AG04449 (cell line): Measurements from ENCODE around the gene RAVER1.
"Not testable (repeated sequence)": the region's sequence is repeated elsewhere in the genome, so short reads cannot be mapped to it uniquely, and the experiment has no call there.

Experiments
- CTCF ChIA-PET: fragments of 350-600 bp; formaldehyde crosslinking; extraction: SDS; loops from one replicate; lab custom pipeline; 2021; ENCODE audit warnings: antibody characterized with exemption; lab: Yijun Ruan, JAX
- POLR2A ChIA-PET: fragments of 400-600, 350-600 bp; formaldehyde crosslinking; extraction: SDS; loops from one replicate; lab custom pipeline; 2020; ENCODE audit warnings: antibody characterized with exemption, inconsistent platforms; lab: Yijun Ruan, JAX
- DNase-seq: peaks from one replicate; pipeline ENCODE4 v3.0.0-alpha.2; 2010; ENCODE audit warnings: low read depth, low spot score
- H3K4me3 ChIP-seq: 2 replicates; pipeline ENCODE4 v1.5.1; 2011; ENCODE audit warnings: low read depth, mild to moderate bottlenecking, control low read depth, low read length
- TF ChIP-seq, protein P1 (sequence below): IDR thresholded peaks from one replicate; pipeline ENCODE4 v1.5.1; 2011; ENCODE audit warnings: mild to moderate bottlenecking, moderate library complexity, low read length, control low read depth, inconsistent platforms; ENCODE audit not compliant: insufficient read depth; ENCODE audit errors: missing control alignments

The RAVER1 gene, protein sequence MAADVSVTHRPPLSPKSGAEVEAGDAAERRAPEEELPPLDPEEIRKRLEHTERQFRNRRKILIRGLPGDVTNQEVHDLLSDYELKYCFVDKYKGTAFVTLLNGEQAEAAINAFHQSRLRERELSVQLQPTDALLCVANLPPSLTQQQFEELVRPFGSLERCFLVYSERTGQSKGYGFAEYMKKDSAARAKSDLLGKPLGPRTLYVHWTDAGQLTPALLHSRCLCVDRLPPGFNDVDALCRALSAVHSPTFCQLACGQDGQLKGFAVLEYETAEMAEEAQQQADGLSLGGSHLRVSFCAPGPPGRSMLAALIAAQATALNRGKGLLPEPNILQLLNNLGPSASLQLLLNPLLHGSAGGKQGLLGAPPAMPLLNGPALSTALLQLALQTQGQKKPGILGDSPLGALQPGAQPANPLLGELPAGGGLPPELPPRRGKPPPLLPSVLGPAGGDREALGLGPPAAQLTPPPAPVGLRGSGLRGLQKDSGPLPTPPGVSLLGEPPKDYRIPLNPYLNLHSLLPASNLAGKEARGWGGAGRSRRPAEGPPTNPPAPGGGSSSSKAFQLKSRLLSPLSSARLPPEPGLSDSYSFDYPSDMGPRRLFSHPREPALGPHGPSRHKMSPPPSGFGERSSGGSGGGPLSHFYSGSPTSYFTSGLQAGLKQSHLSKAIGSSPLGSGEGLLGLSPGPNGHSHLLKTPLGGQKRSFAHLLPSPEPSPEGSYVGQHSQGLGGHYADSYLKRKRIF

DNA sequence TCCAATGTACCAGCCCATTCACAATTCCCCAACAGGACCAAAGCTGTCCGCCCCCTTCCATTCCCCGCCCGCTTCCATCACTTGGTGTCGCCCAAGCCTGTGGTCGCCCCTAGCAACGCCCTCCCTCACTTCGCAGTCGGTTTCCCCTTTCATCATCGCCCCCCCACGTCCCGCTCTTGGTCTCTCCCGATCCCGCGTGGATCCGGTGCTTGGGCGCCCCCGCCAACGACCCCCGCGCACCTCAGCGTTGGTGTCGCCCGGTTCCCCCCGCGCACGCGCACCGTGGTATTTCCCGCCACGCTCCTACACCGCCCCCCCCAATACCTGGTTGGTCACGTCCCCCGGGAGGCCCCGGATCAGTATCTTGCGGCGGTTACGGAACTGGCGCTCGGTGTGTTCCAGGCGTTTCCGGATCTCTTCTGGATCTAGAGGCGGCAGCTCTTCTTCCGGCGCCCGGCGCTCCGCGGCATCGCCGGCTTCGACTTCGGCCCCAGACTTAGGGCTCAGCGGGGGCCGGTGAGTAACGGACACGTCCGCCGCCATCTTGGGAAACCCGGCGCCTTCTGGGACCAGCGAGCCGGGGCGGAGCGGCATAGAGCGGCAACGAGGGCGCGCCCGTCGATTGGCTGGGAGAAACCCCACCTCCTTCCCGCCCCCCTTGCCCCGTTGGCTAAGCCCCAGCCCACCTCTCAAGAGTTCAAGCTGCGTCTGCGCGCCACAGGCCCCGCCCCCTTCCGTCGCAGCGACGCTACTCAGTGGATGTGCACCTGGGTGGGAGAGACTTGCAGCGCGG lies at the start of gene RAVER1:
Gene RAVER1, minus strand, starts transcription at position 565 of the 793 bp plus-strand sequence. Its CDS starts 22 bp downstream, at position 543.
- ChIA-PET POLR2A (interaction anchor here (0.6 to 2.3 kb wide), 8 partner anchors 8 to 91 kb away, joined by 3 to 10 read pairs (median 4); partner anchors contain the start of genes ICAM1 and ICAM5), CTCF (interaction anchor here (0.6 to 4.4 kb wide), 9 partner anchors 18 to 237 kb away, joined by 3 to 24 read pairs (median 5); partner anchors contain the start of gene ICAM1)
- peak; percentile 67 for DNase-seq
- TF ChIP-seq, protein P1, sequence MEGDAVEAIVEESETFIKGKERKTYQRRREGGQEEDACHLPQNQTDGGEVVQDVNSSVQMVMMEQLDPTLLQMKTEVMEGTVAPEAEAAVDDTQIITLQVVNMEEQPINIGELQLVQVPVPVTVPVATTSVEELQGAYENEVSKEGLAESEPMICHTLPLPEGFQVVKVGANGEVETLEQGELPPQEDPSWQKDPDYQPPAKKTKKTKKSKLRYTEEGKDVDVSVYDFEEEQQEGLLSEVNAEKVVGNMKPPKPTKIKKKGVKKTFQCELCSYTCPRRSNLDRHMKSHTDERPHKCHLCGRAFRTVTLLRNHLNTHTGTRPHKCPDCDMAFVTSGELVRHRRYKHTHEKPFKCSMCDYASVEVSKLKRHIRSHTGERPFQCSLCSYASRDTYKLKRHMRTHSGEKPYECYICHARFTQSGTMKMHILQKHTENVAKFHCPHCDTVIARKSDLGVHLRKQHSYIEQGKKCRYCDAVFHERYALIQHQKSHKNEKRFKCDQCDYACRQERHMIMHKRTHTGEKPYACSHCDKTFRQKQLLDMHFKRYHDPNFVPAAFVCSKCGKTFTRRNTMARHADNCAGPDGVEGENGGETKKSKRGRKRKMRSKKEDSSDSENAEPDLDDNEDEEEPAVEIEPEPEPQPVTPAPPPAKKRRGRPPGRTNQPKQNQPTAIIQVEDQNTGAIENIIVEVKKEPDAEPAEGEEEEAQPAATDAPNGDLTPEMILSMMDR: no peak
- peak within 1 kb of the TSS; percentile 87 for H3K4me3 ChIP-seq

DNA sequence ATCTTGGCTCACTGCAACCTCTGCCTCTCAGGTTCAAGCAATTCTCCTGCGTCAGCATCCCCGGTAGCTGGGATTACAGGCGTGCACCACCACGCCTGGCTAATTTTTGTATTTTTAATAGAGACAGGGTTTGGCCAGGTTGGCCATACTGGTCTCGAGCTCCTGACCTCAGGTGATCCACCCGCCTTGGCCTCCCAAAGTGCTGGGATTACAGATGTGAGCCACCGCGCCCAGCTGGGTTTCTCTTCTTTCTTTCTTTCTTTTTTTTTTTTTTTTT lies 49.8 kb upstream of the RAVER1 start:
- ChIA-PET CTCF (interaction anchor here (6.6 to 41.8 kb wide), 2 partner anchors 9 to 120 kb away, joined by 44 to 1180 read pairs; partner anchors contain the start of gene ICAM1), POLR2A (interaction anchor here (0.9 kb wide), 1 partner anchor 114 kb away, joined by 3 read pairs; no protein-coding TSS in a partner anchor)
- not testable (repeated sequence) for H3K4me3 ChIP-seq, DNase-seq

DNA sequence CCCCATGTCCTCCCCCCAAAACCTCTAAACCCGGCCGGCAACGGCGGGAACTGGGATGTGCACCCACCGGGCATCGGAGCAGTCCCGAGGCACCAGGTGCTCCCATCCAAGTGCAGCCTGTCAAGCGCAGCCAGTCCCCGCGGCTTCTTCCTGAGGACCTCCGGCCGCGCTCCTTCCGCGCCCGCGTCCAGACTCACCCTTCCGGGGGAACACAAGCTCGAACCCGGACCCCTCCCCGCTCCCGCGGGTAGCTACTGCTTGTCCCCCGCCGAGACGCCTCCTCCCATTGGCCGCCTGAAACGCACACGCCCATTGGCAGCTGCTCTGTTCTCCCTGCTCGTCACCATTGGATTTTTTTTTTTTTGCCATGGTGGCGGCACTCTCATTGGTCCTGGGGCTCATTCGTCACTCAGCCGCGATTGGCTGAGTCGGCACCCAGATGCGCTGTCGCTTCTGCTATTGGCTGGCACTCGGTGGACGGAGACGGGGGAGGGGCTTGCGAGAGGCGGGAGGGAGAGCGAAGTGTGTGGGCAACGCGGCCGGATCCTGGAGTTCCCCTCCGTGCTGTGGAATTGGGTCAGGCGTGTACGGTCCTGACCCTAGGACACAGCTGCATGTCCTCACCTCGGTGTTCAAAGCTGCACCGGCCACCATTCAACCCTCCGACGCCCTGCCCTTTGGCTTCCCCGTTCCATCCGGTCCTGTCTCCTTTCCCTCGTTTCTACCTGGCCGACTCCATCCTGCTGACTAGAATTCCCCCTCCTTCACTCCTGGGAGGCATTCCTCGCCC lies 47.2 kb upstream of the RAVER1 start, which contains the start of gene TYK2:
Gene TYK2, minus strand, starts transcription at position 260 of the 790 bp plus-strand sequence. CDS start 2,166 bp downstream, outside the sequence.
- CTCF ChIA-PET: interaction anchor here (0.8 to 41.8 kb wide), 7 partner anchors 8 to 284 kb away, joined by 3 to 1180 read pairs (median 4); partner anchors contain the start of gene ICAM1
- peak within 1 kb of the TSS; percentile 96 for H3K4me3 ChIP-seq
- DNase-seq: peak; percentile 82
- TF ChIP-seq, protein P1: no peak
- POLR2A ChIA-PET: interaction anchor here (0.6 to 1.9 kb wide), 10 partner anchors 8 to 214 kb away, joined by 3 to 11 read pairs (median 3); partner anchors contain the start of genes ICAM1 and MRPL4

DNA sequence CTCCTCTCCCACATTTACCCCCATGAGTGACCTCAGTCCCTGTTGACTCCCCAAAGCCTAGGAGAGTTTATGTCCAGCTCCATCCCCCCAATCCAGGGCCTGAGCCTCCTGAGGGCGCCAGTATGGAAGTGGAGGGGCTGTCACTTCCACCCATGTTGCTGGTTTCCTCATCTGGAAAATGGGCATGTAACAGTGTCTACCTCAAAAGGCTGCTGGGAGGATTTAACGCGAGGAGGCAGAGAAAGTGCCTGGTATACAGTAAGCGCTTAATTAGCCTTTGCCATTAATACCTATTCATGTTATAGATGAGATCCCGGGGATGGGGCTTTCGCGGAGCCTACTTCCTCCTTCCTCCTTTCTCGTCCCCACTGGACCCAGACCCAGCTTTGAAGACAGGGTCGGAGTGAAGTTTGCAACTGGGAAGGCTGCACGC lies 46.6 kb upstream of the RAVER1 start:
- ChIA-PET POLR2A (interaction anchor here (0.8 to 1.9 kb wide), 7 partner anchors 8 to 109 kb away, joined by 3 to 11 read pairs (median 3); partner anchors contain the start of gene ICAM1), CTCF (interaction anchor here (1.3 to 41.8 kb wide), 7 partner anchors 9 to 284 kb away, joined by 3 to 1180 read pairs (median 4); partner anchors contain the start of gene ICAM1)
- TF ChIP-seq, protein P1: no peak
- no peak for DNase-seq
- H3K4me3 ChIP-seq: peak overlapping the region; percentile 96

DNA sequence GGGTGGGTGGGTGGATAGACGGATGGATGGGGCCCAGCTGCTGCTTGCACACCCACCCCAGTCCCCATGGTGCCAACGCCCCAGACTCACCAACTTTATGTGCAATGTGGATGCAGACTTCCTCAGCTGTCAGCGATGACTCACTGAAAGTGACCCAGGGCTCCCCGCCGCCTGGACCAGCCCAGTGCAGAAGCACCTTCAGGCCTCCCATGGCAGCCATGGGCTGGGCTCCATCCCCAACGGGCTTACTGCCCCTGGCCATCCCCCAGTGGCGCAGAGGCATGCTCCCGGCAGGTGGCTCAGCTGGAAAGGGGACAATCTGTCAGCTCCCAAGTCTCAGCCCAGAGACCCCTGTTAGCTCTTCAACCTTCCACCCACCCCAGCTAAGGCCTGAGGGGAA lies 44.8 kb upstream of the RAVER1 start:
- ChIA-PET CTCF (interaction anchor here (3.4 to 41.8 kb wide), 3 partner anchors 11 to 115 kb away, joined by 26 to 1180 read pairs (median 44); partner anchors contain the start of gene ICAM1), POLR2A (no interaction called here)
- no peak overlapping the region for H3K4me3 ChIP-seq
- DNase-seq: no peak
- TF ChIP-seq, protein P1: no peak

DNA sequence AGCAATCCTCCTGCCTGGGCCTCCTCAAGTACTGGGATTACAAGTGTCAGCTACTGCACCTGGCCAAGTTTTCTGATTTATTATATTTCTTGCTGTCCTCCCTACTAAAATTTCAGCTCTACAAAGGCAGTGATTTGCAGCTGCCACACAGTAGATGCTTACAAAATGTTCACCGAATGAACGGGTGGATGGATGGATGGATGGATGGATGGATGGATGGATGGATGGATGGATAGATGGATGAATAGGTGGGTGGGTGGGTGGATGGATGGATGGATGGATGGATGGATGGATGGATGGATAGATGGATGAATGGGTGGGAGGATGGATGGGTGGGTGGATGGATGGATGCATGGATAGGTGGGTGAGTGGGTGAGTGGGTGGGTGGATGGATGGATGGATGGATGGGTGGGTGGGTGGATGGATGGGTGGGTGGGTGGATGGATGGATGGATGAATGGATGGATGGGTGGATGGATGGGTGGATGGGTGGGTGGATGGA lies 43.9 kb upstream of the RAVER1 start:
- CTCF ChIA-PET: interaction anchor here (0.9 to 41.8 kb wide), 3 partner anchors 11 to 114 kb away, joined by 3 to 1180 read pairs (median 44); partner anchors contain the start of gene ICAM1
- DNase-seq, H3K4me3 ChIP-seq: not testable (repeated sequence)
- POLR2A ChIA-PET: interaction anchor here (1.1 kb wide), 1 partner anchor 33 kb away, joined by 4 read pairs; no protein-coding TSS in a partner anchor
